IMR-90 (cell line): ENCODE results near the gene ACYP2. TPM values are rescaled to one million over a fixed set of nuclear protein-coding genes. Genes with fewer than 3 reads are reported as not detected.

Experiments used
- ATAC-seq: fragments of 200-7000 bp; cut with Tn5 transposase; 2 replicates; pipeline ENCODE4 v1.9.1; 2020; ENCODE audit warnings: low read depth, mild to moderate bottlenecking, moderate library complexity
- BruUV-seq: library from RNA; stranded (reverse); fragments of 400-500 nt; replicated peaks from 2 replicates; lab custom pipeline; 2021; lab: Mats Ljungman, UMichigan
- CTCF ChIA-PET: fragments of 300-600 bp; formaldehyde crosslinking; extraction: SDS; loops from one replicate; lab custom pipeline; 2021; ENCODE audit warnings: antibody characterized with exemption; lab: Yijun Ruan, JAX
- POLR2A ChIA-PET: fragments of 300-600 bp; sonication (Branson Sonifier 250); formaldehyde crosslinking; loops from one replicate; lab custom pipeline; 2022; ENCODE audit warnings: antibody characterized with exemption; ENCODE audit not compliant: unreplicated experiment; lab: Charles Lee
- DNase-seq: peaks from one replicate; pipeline ENCODE4 v3.0.0; 2013
- H2AFZ ChIP-seq: replicated peaks from 2 replicates; pipeline ENCODE3; 2013; ENCODE audit warnings: low read length, mild to moderate bottlenecking; ENCODE audit not compliant: poor library complexity
- H2AK5ac ChIP-seq: 2 replicates; pipeline ENCODE4 v1.6.1; 2013; ENCODE audit warnings: low read depth, low read length, inconsistent platforms
- H2AK9ac ChIP-seq: replicated peaks from 2 replicates; pipeline ENCODE3; 2013; ENCODE audit warnings: mild to moderate bottlenecking, low read depth, low read length, moderate library complexity; ENCODE audit not compliant: poor library complexity
- H2BK120ac ChIP-seq: 2 replicates; pipeline ENCODE4 v1.6.1; 2013; ENCODE audit warnings: low read depth, low read length, inconsistent platforms
- H2BK15ac ChIP-seq: 3 replicates; pipeline ENCODE4 v1.6.1; 2013; ENCODE audit warnings: low read depth, low read length, inconsistent platforms
- H2BK20ac ChIP-seq: 2 replicates; pipeline ENCODE4 v1.6.1; 2013; ENCODE audit warnings: low read depth, mild to moderate bottlenecking, inconsistent platforms, low read length, moderate library complexity
- H2BK5ac ChIP-seq: 2 replicates; pipeline ENCODE4 v1.6.1; 2013; ENCODE audit warnings: mild to moderate bottlenecking, low read depth, low read length, inconsistent platforms; ENCODE audit not compliant: poor library complexity, severe bottlenecking
- H3K14ac ChIP-seq: replicated peaks from 2 replicates; pipeline ENCODE4 v1.6.1; 2013; ENCODE audit warnings: low read depth, low read length, inconsistent platforms
- H3K18ac ChIP-seq: 2 replicates; pipeline ENCODE4 v1.6.1; 2013; ENCODE audit warnings: low read depth, low read length, control low read depth
- H3K23ac ChIP-seq: 2 replicates; pipeline ENCODE4 v1.6.1; 2013; ENCODE audit warnings: low read depth, low read length, inconsistent platforms
- H3K27ac ChIP-seq: 2 replicates; pipeline ENCODE4 v1.5.1; 2013; ENCODE audit warnings: mild to moderate bottlenecking, control low read depth, low read length; ENCODE audit not compliant: insufficient read depth
- H3K27me3 ChIP-seq: 2 replicates; pipeline ENCODE4 v1.6.1; 2013; ENCODE audit warnings: low read length; ENCODE audit not compliant: control insufficient read depth, insufficient read depth
- H3K36me3 ChIP-seq: 2 replicates; pipeline ENCODE4 v1.6.1; 2013; ENCODE audit warnings: low read length, mixed read lengths; ENCODE audit not compliant: control insufficient read depth, insufficient read depth
- H3K4ac ChIP-seq: 2 replicates; pipeline ENCODE4 v1.6.1; 2013; ENCODE audit warnings: low read depth, low read length, inconsistent platforms
- H3K4me1 ChIP-seq: 2 replicates; pipeline ENCODE4 v1.6.1; 2013; ENCODE audit warnings: low read length, mixed read lengths; ENCODE audit not compliant: control insufficient read depth, insufficient read depth
- H3K4me2 ChIP-seq: 2 replicates; pipeline ENCODE4 v1.6.1; 2013; ENCODE audit warnings: low read depth, mild to moderate bottlenecking, control low read depth, low read length, moderate library complexity
- H3K4me3 ChIP-seq: 2 replicates; pipeline ENCODE4 v1.5.1; 2013; ENCODE audit warnings: low read depth, mild to moderate bottlenecking, control low read depth, low read length, moderate library complexity; ENCODE audit not compliant: insufficient read depth
- H3K56ac ChIP-seq: 2 replicates; pipeline ENCODE4 v1.6.1; 2013; ENCODE audit warnings: low read length, inconsistent platforms; ENCODE audit not compliant: insufficient read depth; ENCODE audit errors: extremely low read depth
- H3K79me1 ChIP-seq, 2 experiments: 2 replicates each; pipeline ENCODE4 v1.6.1; 2013; ENCODE audit warnings: low read length in 2 of 2, inconsistent platforms in 1 of 2, low read depth in 1 of 2
- H3K9ac ChIP-seq: 2 replicates; pipeline ENCODE4 v1.6.1; 2013; ENCODE audit warnings: low read depth, low read length, control low read depth
- H3K9me1 ChIP-seq: 2 replicates; pipeline ENCODE4 v1.6.1; 2013; ENCODE audit warnings: low read length, inconsistent platforms; ENCODE audit not compliant: insufficient read depth
- H3K9me3 ChIP-seq: 2 replicates; pipeline ENCODE4 v1.6.1; 2013; ENCODE audit warnings: low read length; ENCODE audit not compliant: control insufficient read depth, insufficient read depth
- H4K20me1 ChIP-seq: 2 replicates; pipeline ENCODE4 v1.6.1; 2013; ENCODE audit warnings: low read length, inconsistent platforms; ENCODE audit not compliant: insufficient read depth
- H4K5ac ChIP-seq: 2 replicates; pipeline ENCODE4 v1.6.1; 2013; ENCODE audit warnings: mild to moderate bottlenecking, low read depth, low read length, control low read depth
- H4K8ac ChIP-seq, 2 experiments: 2 replicates each; pipeline ENCODE4 v1.6.1; 2013; ENCODE audit warnings: low read depth in 2 of 2, low read length in 2 of 2, control low read depth in 1 of 2, inconsistent platforms in 1 of 2
- H4K91ac ChIP-seq: 2 replicates; pipeline ENCODE4 v1.6.1; 2013; ENCODE audit warnings: low read depth, low read length, inconsistent platforms; ENCODE audit not compliant: insufficient read depth
- MAZ ChIP-seq: IDR thresholded peaks from 2 replicates; pipeline ENCODE4 v1.6.1; 2012; ENCODE audit warnings: low read depth, mild to moderate bottlenecking, low read length, improper control_type of control experiment, moderate library complexity, borderline replicate concordance
- RFX5 ChIP-seq: IDR thresholded peaks from 2 replicates; pipeline ENCODE4 v1.8.0; 2012; ENCODE audit warnings: low read depth, mild to moderate bottlenecking, low read length, moderate library complexity
- USF2 ChIP-seq: fragments of 150-350 bp; IDR thresholded peaks from 2 replicates; pipeline ENCODE4 v1.6.1; 2017; ENCODE audit warnings: mild to moderate bottlenecking, antibody characterized with exemption, low read length, low read depth
- WGBS, 2 experiments: methylation state at CpG; one replicate each; pipeline versions ENCODE4 v1.1.5 to v1.1.7; 2013; ENCODE audit warnings: missing lambda C conversion rate in 2 of 2; ENCODE audit not compliant: insufficient read length in 1 of 2; ENCODE audit errors: extremely low coverage in 2 of 2; 5-methylcytosine and 5-hydroxymethylcytosine counted together
- dilution Hi-C: fragments of 300-500 bp; cut with HindIII; formaldehyde crosslinking; loops from one replicate; pipeline ENCODE4 v1.14.3; 2018; ENCODE audit warnings: low sequenced_read_pairs; ENCODE audit not compliant: unreplicated experiment
- in situ Hi-C: fragments of 300-500 bp; cut with MboI; formaldehyde crosslinking; loops from 3 replicates; pipeline ENCODE4 v1.14.3; 2019; ENCODE audit warnings: low sequenced_read_pairs, inconsistent platforms, mixed read lengths
- intact Hi-C: fragments of 100-400 bp; cut with micrococcal nuclease; formaldehyde crosslinking; loops from 2 replicates; pipeline ENCODE4 v1.10.0; 2022
- polyA plus RNA-seq, 3 experiments: library from polyadenylated mRNA; depleted of rRNA; stranded (reverse); fragments of >200 nt; gene quantifications; 2 replicates each; pipeline ENCODE4 v1.2.3, GENCODE V29; 2012; ENCODE audit warnings: low replicate concordance in 1 of 3
- total RNA-seq: library from RNA; depleted of rRNA; stranded (reverse); fragments of >200 nt; gene quantifications from 2 replicates; pipeline ENCODE4 v1.2.3, GENCODE V29; 2012

Gene ACYP2
- total and polyA plus RNA-seq, 2 of the 4 experiments (the other 2 are of a cell fraction) = 3.9 to 7.4 TPM

GRCh38 chr2:54106631-54107454 is 8.6 kb upstream of the ACYP2 start (continued):
- no peak for TF ChIP-seq MAZ

GRCh38 chr2:54107455-54107764 is 8.0 kb upstream of the ACYP2 start:
- Histone ChIP-seq H3K9me1 (no peaks in the 10 kb centered on the region), H2AK9ac (no peak overlapping the region), H4K20me1 (no peaks in the 10 kb centered on the region), H3K4me1 (peaks cover 3% of the 10 kb centered on the region), H2BK5ac (no peak overlapping the region), H3K14ac (no peak overlapping the region), H2BK20ac (no peak overlapping the region), H3K18ac (no peak overlapping the region), H3K9ac (no peak overlapping the region), H2AK5ac (no peak overlapping the region), H4K5ac (no peak overlapping the region), H2AFZ (no peak overlapping the region), H3K9me3 (no peaks in the 10 kb centered on the region), H2BK15ac (no peak overlapping the region), H3K4ac (no peak overlapping the region), H3K27ac (no peak overlapping the region), H3K4me3 (no peak overlapping the region), H2BK120ac (no peak overlapping the region), H3K79me1 (no peaks in the 10 kb centered on the region), H4K8ac (no peak overlapping the region), H3K23ac (no peak overlapping the region), H3K56ac (no peak overlapping the region), H4K91ac (no peak overlapping the region), H3K36me3 (no peaks in the 10 kb centered on the region), H3K27me3 (no peaks in the 10 kb centered on the region), H3K4me2 (no peak overlapping the region)
- DNase-seq = no peak
- no peak for ATAC-seq
- BruUV-seq = no TSS peak
- in situ Hi-C loops = no loop called here
- intact Hi-C loops = loop anchor here (1.0 to 10.0 kb wide), 4 partner anchors 227 to 731 kb away; a partner anchor contains a TSS
- POLR2A ChIA-PET = interaction anchor here (0.6 kb wide), 1 partner anchor 320 kb away, joined by 3 read pairs; no protein-coding TSS in a partner anchor
- TF ChIP-seq RFX5 = no peak
- no peak for TF ChIP-seq USF2
- CTCF ChIA-PET = interaction anchor here (0.5 to 2.2 kb wide), 16 partner anchors 9 to 792 kb away, joined by 3 to 13 read pairs (median 4); no protein-coding TSS in a partner anchor
- WGBS, 2 experiments = no CpG with 5 or more reads among the region's 2 CpGs
- dilution Hi-C loops = no loop called here
